ENCODE data around the gene C5orf47. TPM values are rescaled to one million over a fixed set of nuclear protein-coding genes. Genes with fewer than 3 reads are reported as not detected.

Gene C5orf47
- polyA plus RNA-seq, 1 donor (not counting 4 experiments of a cell fraction or from before 2014, with no cell fraction given), result 0.03 TPM

DNA sequence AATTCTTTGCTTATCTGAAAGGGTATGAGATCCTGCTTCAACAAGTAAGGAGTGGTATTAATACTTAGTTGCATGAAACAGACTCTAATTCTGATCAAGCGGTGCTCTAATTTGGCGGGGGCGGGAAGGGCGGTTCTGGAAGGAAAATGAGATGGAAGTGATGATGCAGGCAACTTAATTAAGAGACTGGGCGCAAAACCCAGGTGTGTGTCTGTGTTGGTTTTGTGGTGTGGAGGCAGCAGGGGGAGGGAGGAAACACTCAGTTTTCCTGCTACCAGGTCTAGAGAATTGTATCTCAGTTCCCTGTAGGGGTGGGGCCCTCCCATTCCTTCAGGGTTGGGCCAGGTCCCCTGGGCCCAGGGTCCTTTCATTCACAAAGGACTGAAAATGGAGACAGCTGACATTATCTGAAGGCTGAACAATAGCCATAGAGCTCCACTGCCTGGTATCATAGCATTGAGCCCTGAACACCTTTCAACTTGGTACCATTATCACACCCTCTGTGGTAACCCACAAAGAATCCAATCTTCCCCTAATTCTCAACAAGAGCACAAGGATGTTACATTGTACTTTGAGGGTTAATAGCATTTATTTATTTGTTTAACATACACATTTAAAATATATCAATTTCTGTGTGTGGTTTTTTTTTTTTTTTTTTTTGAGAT is 17.2 kb upstream of the C5orf47 start:
- no peak for FAIRE-seq
- H3K36me3 ChIP-seq (ENCODE audit: control insufficient read depth in 2 of 2, extremely low read depth in 1 of 2, insufficient read depth in 2 of 2, low read length in 2 of 2), result no peaks in the 10 kb centered on the region
- TF ChIP-seq EZH2 (IDR thresholded peaks at IDR 0.05; ENCODE audit: low read length), result no peak
- TF ChIP-seq, protein P1, sequence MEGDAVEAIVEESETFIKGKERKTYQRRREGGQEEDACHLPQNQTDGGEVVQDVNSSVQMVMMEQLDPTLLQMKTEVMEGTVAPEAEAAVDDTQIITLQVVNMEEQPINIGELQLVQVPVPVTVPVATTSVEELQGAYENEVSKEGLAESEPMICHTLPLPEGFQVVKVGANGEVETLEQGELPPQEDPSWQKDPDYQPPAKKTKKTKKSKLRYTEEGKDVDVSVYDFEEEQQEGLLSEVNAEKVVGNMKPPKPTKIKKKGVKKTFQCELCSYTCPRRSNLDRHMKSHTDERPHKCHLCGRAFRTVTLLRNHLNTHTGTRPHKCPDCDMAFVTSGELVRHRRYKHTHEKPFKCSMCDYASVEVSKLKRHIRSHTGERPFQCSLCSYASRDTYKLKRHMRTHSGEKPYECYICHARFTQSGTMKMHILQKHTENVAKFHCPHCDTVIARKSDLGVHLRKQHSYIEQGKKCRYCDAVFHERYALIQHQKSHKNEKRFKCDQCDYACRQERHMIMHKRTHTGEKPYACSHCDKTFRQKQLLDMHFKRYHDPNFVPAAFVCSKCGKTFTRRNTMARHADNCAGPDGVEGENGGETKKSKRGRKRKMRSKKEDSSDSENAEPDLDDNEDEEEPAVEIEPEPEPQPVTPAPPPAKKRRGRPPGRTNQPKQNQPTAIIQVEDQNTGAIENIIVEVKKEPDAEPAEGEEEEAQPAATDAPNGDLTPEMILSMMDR (optimal IDR thresholded peaks at IDR 0.05 in 1 of 3, IDR thresholded peaks at IDR 0.05 in 1 of 3, conservative IDR thresholded peaks at IDR 0.05 in 1 of 3; ENCODE audit: extremely low read depth in 1 of 3, insufficient read depth in 2 of 3, low read length in 3 of 3), result no peak
- dilution Hi-C loops (cut with MboI; ENCODE audit: extremely low pct_ligation_motif_present, low sequenced_read_pairs), result no loop called here
- H3K9me1 ChIP-seq (ENCODE audit: control insufficient read depth, extremely low read depth, insufficient read depth, low read length), result no peaks in the 10 kb centered on the region
- no peaks in the 10 kb centered on the region for H3K9me3 ChIP-seq (ENCODE audit: control insufficient read depth, low read depth, low read length)
- H3K27ac ChIP-seq (ENCODE audit: control insufficient read depth, insufficient read depth, low read length), result no peak overlapping the region
- no peak overlapping the region for H3K4me3 ChIP-seq (ENCODE audit: control insufficient read depth in 2 of 3, extremely low read depth in 1 of 3, insufficient read depth in 2 of 3, low read depth in 1 of 3, low read length in 3 of 3)
- peaks cover 5% of the 10 kb centered on the region for H3K4me1 ChIP-seq (ENCODE audit: control insufficient read depth, extremely low read depth, insufficient read depth, low read length)
- no peaks in the 10 kb centered on the region for H3K27me3 ChIP-seq (ENCODE audit: control insufficient read depth, extremely low read depth, insufficient read depth, low read length)
- no peak overlapping the region for H2AFZ ChIP-seq (ENCODE audit: control insufficient read depth, low read length)
- H3K4me2 ChIP-seq (ENCODE audit: control insufficient read depth, extremely low read depth, insufficient read depth, low read depth, low read length), result no peak overlapping the region
- H3K9ac ChIP-seq (ENCODE audit: control insufficient read depth, extremely low read depth, insufficient read depth, low read length), result no peak overlapping the region
- H4K20me1 ChIP-seq (ENCODE audit: control insufficient read depth, extremely low read depth, insufficient read depth, low read length), result no peaks in the 10 kb centered on the region
- no peak for DNase-seq (ENCODE audit: low read depth, low spot score)
- no peaks in the 10 kb centered on the region for H3K79me2 ChIP-seq (ENCODE audit: control insufficient read depth, insufficient read depth, low read length)

DNA sequence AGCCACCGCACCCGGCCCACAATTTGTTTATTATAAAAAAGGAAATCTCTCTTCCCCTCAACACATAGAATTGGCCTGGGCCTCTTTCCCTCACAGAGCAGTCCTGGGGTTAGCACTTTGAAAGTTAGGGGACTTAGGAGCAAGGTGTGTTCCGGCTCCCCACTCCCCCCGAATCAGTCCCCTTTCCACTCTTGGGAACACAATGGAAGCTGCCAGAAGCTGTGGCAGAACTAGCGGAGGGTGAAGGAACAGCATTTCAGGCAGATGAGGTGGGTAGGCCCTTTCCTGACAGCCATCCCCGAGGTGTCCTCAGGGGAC is 16.4 kb upstream of the C5orf47 start:
- Histone ChIP-seq H3K36me3 (ENCODE audit: control insufficient read depth in 2 of 2, extremely low read depth in 1 of 2, insufficient read depth in 2 of 2, low read length in 2 of 2) (no peaks in the 10 kb centered on the region), H2AFZ (ENCODE audit: control insufficient read depth, low read length) (peak overlapping the region; percentile 69), H3K9me3 (ENCODE audit: control insufficient read depth, low read depth, low read length) (no peaks in the 10 kb centered on the region), H3K4me1 (ENCODE audit: control insufficient read depth, extremely low read depth, insufficient read depth, low read length) (peaks cover 5% of the 10 kb centered on the region), H3K9ac (ENCODE audit: control insufficient read depth, extremely low read depth, insufficient read depth, low read length) (no peak overlapping the region), H3K4me2 (ENCODE audit: control insufficient read depth, extremely low read depth, insufficient read depth, low read depth, low read length) (peak overlapping the region; percentile 87), H3K79me2 (ENCODE audit: control insufficient read depth, insufficient read depth, low read length) (no peaks in the 10 kb centered on the region), H3K4me3 (ENCODE audit: control insufficient read depth in 2 of 3, extremely low read depth in 1 of 3, insufficient read depth in 2 of 3, low read depth in 1 of 3, low read length in 3 of 3) (peak overlapping the region in 1 of 3 experiments; percentile 64), H3K27me3 (ENCODE audit: control insufficient read depth, extremely low read depth, insufficient read depth, low read length) (no peaks in the 10 kb centered on the region), H3K9me1 (ENCODE audit: control insufficient read depth, extremely low read depth, insufficient read depth, low read length) (no peaks in the 10 kb centered on the region), H3K27ac (ENCODE audit: control insufficient read depth, insufficient read depth, low read length) (no peak overlapping the region), H4K20me1 (ENCODE audit: control insufficient read depth, extremely low read depth, insufficient read depth, low read length) (no peaks in the 10 kb centered on the region)
- no peak for TF ChIP-seq EZH2 (IDR thresholded peaks at IDR 0.05; ENCODE audit: low read length)
- TF ChIP-seq, protein P1 (optimal IDR thresholded peaks at IDR 0.05 in 1 of 3, IDR thresholded peaks at IDR 0.05 in 1 of 3, conservative IDR thresholded peaks at IDR 0.05 in 1 of 3; ENCODE audit: extremely low read depth in 1 of 3, insufficient read depth in 2 of 3, low read length in 3 of 3), result no peak
- dilution Hi-C loops (cut with MboI; ENCODE audit: extremely low pct_ligation_motif_present, low sequenced_read_pairs), result no loop called here
- FAIRE-seq (no peak), DNase-seq (ENCODE audit: low read depth, low spot score) (no peak)

Data from keratinocyte (primary cell).